GM21367 (cell line): Measurements from ENCODE around the gene ADAMTS9.
"Not testable (repeated sequence)": the region's sequence is repeated elsewhere in the genome, so short reads cannot be mapped to it uniquely, and the experiment has no call there.

Experiments
- ATAC-seq: cut with Tn5 transposase; IDR thresholded peaks from one replicate; pipeline ENCODE4 v1.9.1; 2021; ENCODE audit not compliant: unreplicated experiment

The ADAMTS9 gene

GRCh38 chr3:64548200-64548889, 139.5 kb downstream of the ADAMTS9 start:
- no peak for ATAC-seq

- no peak for ATAC-seq
These were observed 140.9 kb downstream of the ADAMTS9 start for GRCh38 chr3:64546856-64547255.

GRCh38 chr3:64545239-64545638, 142.6 kb downstream of the ADAMTS9 start:
- not testable (repeated sequence) for ATAC-seq

- no peak for ATAC-seq
These were observed 146.0 kb downstream of the ADAMTS9 start for GRCh38 chr3:64541803-64542202.

- ATAC-seq = no peak
These were observed 148.2 kb downstream of the ADAMTS9 start for GRCh38 chr3:64539451-64540196.

GRCh38 chr3:64536166-64536565, 151.6 kb downstream of the ADAMTS9 start:
- ATAC-seq = no peak

- ATAC-seq = peak; percentile 97
These were observed 154.0 kb downstream of the ADAMTS9 start for GRCh38 chr3:64533617-64534317.

GRCh38 chr3:64530434-64531049, 157.3 kb downstream of the ADAMTS9 start:
- no peak for ATAC-seq

- ATAC-seq = no peak
These were observed 164.5 kb downstream of the ADAMTS9 start for GRCh38 chr3:64523324-64523723.

- ATAC-seq = no peak
These were observed 167.5 kb downstream of the ADAMTS9 start for GRCh38 chr3:64520334-64520733.

- ATAC-seq = no peak
These were observed 168.8 kb downstream of the ADAMTS9 start for GRCh38 chr3:64518950-64519349.

GRCh38 chr3:64518496-64518895, 169.3 kb downstream of the ADAMTS9 start:
- no peak for ATAC-seq

GRCh38 chr3:64514889-64515288, 172.9 kb downstream of the ADAMTS9 start:
- ATAC-seq = no peak

GRCh38 chr3:64509206-64509605, 178.6 kb downstream of the ADAMTS9 start:
- no peak for ATAC-seq

- no peak for ATAC-seq
These were observed 179.7 kb downstream of the ADAMTS9 start for GRCh38 chr3:64508140-64508539.

GRCh38 chr3:64506255-64506654, 181.5 kb downstream of the ADAMTS9 start:
- ATAC-seq = no peak

- ATAC-seq = no peak
These were observed 182.4 kb downstream of the ADAMTS9 start for GRCh38 chr3:64505419-64505818.

- ATAC-seq = no peak
These were observed 185.5 kb downstream of the ADAMTS9 start for GRCh38 chr3:64502284-64502683.

- ATAC-seq = no peak
These were observed 186.4 kb downstream of the ADAMTS9 start for GRCh38 chr3:64501298-64501906.

- no peak for ATAC-seq
These were observed 190.9 kb downstream of the ADAMTS9 start for GRCh38 chr3:64496786-64497490.
